GM21526 (cell line): ENCODE measurements around the gene TOPORS.
"Not testable (repeated sequence)": the region's sequence is repeated elsewhere in the genome, so short reads cannot be mapped to it uniquely, and the experiment has no call there.

Source experiments
- ATAC-seq: cut with Tn5 transposase; IDR thresholded peaks from one replicate; pipeline ENCODE4 v1.9.1; 2021; ENCODE audit warnings: moderate library complexity; ENCODE audit not compliant: unreplicated experiment, low FRiP score

Gene TOPORS

DNA sequence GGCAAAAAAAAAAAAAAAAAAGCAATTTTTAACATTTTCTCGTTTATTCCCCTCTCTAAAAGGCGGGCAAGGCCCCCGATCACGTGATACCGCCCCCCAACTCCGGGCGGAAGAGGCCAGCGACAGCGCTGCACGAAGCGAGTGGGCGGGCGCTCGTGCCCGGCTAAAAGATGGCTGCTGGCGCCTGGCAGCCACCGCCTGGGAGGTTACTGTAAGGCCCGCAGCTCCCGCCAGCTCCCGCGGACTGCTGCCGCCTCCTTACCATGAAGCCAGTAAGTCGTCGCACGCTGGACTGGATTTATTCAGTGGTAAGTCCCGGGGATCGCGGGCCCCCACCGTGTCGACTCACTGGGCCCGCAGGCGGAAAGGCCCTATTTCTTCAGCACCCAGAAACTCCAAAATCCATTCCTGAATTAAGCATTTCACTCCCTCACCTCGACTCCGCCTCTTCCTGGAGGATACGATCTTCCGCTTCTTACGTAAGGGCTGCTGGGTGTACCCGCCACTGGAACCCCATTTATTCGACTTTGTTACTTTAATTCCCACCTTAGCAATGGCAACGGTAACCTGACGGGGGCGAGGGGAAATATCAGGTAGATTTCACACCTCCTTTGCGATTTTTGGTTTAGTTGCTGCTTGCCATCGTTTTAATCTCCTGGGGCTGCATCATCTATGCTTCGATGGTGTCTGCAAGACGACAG, at the start of gene TOPORS, which contains the start of gene SMIM27:
TSS of gene TOPORS (minus strand) at position 415 of the 701 bp plus-strand sequence. CDS start at position 265, 150 bp downstream.
TSS of gene SMIM27 (plus strand) at position 156 of the 701 bp plus-strand sequence. CDS start at position 264, 108 bp downstream.
- ATAC-seq: peak; percentile 64

GRCh38 chr9:32599021-32599420, 46.6 kb upstream of the TOPORS start:
- ATAC-seq: not testable (repeated sequence)

DNA sequence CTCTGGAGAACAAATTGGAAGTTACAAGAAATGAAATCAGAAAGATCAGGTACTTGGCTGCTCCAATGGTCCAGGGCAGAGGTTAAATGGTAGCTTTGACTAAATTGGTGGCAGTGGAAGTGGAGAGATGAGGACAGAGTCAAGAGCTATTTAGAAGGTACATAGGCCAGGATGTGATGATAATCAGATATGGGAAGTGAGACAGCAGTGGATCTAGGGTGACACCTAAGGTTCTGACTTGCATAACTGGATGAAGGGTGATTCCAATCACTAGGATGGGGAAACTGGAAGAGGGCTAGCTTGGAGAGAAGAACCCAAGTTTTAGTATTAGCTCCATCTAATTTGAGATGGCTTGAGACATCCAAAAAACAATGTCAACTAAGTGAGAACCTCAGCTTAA, 44.5 kb upstream of the TOPORS start:
- ATAC-seq: no peak

DNA sequence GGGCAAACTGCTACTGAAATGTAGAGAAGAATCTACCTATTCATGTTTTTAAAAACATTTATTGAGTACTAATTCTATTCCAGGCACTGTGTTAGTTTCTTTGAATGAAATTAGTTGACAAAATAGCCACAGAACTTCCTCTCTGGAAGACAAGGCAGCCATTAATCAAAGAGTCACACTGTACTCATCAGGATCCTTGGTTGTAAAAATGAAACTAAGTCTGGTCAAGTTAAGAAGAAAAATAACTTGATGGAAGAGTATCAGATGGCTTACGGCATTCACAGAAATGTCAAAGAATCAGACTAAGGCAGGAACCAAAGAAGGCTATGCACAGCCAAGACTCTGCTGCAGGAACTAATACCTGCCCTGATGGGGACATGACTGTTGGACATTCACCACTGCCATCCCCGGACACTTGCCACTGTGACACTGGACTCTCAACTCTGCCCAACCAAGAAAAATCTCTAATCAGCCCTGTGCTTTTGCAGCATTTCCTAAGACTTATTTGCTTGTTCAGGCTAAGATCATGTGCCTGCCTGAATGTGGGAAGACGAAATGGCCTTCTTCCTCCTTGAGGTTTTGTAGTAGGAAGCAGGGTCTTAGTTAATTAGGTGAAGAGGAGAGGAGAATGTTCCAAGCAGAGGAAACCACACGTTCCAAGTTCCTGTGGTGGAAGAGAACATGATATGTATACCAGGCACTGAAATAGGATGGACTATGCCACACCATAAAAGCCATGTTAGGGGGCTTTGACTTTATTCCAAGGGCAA, 43.9 kb upstream of the TOPORS start:
- ATAC-seq: no peak

DNA sequence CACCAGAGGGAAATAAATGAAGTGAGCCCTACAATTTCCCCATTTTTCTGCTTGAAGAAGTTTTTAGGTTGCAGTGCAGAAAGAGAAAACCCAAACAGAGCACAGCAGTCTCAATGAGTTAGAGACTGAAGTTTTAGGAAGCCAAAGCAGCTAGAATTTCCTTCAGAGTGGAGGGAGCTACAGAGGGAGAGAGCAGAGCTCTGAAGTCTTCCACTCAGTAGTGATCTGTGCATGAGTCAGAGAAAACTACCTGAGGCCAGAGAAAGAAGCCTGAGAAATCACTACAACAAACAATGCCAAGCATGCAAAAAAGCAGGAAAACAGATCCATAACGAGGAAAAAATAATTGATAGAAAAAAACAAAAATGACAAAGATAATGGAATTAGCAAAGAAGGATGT, 38.5 kb upstream of the TOPORS start:
- no peak for ATAC-seq

- no peak for ATAC-seq
Observed at GRCh38 chr9:32590476-32590875, 38.1 kb upstream of the TOPORS start.

- ATAC-seq: no peak
Observed at GRCh38 chr9:32589083-32589723, 36.8 kb upstream of the TOPORS start.

DNA sequence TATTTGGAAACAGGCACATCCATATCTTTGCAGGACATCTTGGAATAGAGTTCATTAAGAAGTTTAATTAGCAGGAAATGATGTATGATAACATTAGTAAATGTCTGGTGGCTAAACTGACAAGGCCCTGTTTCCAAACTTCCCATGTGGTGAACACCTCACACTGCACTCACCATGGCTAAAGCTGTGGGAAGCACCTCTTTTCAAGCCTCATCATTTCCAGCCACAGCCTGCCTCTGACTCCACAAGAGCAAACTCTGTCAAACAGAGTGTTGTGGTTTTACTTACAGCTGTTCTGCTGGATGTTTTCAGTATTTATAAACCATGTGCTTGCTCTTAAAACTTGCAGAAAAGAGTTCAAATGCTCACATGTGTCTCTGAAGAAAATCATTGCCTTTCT, 35.5 kb upstream of the TOPORS start:
- no peak for ATAC-seq

DNA sequence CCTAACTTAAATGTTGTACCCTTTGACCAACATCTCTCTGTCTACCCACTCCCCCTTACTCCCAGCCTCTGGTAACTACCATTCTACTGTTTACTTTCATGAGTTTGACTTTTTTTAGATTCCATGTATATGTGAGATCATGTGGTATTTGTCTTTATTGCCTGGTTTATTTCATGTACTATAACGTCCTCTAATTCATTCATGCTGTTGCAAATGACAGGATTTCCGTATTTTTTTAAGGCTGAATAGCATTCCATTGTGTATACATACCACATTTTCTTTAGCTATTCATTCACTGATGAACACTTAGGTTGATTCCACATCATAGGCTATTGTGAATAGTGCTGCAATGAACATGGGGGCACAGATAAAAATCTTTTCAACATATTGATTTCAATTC, 32.4 kb upstream of the TOPORS start:
- no peak for ATAC-seq

DNA sequence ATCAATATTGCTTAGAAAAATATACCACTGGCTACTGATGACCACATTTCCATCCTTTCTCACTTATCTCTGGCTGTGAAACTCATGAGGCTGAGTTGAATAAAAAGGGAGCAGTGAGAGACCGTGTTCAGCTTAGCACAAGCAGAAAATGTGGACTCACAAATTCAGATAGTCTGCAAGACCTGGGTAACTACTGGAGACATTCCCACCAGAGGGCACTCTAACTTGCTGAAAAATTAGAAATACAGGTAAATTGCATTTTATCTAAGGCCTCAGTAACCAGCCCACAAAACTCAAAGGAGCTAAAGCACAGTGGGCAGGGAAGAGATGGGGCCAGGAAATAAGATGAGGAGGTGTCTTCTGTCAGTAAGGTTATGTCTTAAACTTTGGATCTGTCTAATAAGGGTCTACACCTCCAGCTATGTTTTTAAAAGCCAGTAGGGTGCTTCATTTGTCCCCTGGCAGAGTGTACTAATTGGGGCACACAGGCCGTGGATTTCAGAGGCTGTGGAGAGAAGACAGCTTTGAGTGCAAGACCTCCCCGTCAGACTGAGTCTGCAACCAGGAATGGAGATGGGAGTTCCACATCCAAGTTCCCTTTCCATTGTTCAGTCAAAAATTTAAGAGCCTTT, 29.2 kb upstream of the TOPORS start:
- ATAC-seq: no peak

GRCh38 chr9:32580631-32581300, 28.4 kb upstream of the TOPORS start:
- ATAC-seq: no peak

DNA sequence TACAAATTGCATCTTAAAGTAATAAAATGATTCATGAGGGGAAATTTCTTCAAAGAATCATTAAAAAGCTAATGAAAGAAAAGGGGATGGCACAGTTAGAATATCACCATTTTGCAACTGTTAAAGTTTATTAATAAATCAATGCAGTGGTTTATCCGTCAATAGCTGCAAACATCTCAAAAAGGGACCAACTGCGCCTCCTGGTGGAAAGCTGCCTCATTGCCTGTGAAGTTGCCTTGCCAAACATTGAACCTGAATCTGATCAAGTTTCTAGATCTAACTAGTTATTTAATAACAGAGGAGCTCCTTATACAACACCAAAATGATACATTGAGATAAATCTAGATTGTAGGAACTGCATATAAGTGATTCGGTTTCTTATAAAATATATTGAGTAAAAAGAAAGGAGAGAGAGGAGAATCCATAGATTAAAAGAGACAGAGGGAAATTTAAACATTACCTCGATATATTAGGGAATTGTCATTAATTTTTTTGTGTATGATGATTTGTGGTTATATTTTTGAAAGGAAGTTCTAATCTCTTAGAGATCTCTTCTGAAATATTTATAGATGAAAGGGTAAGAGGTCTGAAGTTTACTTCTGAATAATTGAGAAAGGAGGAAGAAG, 27.4 kb upstream of the TOPORS start:
- ATAC-seq: peak; percentile 53

DNA sequence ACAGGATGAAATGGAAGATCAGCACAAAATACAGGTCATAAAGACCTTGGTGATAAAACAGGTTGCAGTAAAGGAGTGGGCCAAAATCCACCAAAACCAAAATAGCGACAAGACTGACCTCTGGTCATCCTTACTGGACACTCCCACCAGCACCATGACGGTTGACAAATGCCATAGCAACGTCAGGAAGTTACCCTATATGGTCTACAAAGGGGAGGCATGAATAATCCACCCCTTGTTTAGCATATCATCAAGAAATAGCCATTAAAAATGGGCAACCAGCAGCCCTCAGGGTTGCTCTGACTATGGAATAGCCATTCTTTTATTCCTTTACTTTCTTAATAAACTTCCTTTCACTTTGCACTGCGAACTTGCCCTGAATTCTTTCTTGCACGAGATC, 26.6 kb upstream of the TOPORS start:
- ATAC-seq: no peak

DNA sequence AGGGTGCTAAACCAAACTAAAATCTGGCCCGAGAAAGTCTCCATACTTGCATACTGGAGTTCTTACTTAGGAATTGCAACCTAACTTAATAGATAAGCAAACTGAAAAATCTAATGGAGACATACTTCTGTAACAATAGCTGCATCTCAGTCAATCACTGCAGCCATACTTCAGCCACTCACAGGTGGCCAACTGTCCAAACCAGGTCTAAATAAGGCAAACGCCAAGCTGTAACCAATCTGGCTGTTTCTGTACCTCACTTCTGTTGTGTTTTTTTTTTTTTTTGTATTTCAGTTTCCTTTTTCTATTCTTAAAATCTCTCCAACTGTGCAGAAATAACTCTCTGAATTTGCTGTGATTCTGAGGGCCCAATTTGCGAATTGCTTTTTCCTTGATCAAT, 24.9 kb upstream of the TOPORS start:
- no peak for ATAC-seq

DNA sequence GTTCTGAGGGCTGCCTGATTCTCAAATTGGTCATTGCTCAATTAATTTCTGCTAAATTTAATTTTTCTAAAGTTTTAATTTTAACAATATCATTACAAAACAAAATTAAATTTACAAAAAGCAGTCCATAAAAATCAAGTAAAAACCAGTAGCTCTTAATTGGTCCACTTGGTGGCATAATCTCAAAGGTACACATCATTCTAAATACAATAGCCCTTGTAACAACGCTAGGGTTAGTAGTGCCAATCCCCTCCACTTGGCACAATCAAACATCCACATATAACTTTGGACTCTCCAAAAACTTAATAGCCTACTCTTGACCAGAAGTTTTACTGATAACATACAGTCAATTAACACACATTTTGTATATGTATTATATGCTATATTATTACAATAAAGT, 22.5 kb upstream of the TOPORS start:
- ATAC-seq: no peak

- ATAC-seq: no peak
Observed at GRCh38 chr9:32573821-32574220, 21.4 kb upstream of the TOPORS start.

GRCh38 chr9:32572900-32573523, 20.6 kb upstream of the TOPORS start, which contains the start of gene NDUFB6:
Gene NDUFB6, minus strand, starts transcription at chr9:32573159. Its CDS starts 99 bp downstream, at chr9:32573060.
- peak; percentile 80 for ATAC-seq

- ATAC-seq: peak; percentile 93
Observed at GRCh38 chr9:32571969-32572899, 19.8 kb upstream of the TOPORS start.
